ENCODE results near the gene NOL6. TPM values are rescaled to one million over a fixed set of nuclear protein-coding genes. Genes with fewer than 3 reads are reported as not detected.
A peak's percentile ranks its signal among the peaks of the same experiment; 100 is the strongest.

The NOL6 gene
- total and polyA plus RNA-seq, 2 of the 13 experiments (the other 11 are each of a cell fraction or from before 2014, with no cell fraction given) = 17.0 to 30.2 TPM

- TF ChIP-seq ZBTB33 (CRISPR knock-in tag; IDR thresholded peaks at IDR 0.05) = peak; percentile 94
- TF ChIP-seq, protein P1, sequence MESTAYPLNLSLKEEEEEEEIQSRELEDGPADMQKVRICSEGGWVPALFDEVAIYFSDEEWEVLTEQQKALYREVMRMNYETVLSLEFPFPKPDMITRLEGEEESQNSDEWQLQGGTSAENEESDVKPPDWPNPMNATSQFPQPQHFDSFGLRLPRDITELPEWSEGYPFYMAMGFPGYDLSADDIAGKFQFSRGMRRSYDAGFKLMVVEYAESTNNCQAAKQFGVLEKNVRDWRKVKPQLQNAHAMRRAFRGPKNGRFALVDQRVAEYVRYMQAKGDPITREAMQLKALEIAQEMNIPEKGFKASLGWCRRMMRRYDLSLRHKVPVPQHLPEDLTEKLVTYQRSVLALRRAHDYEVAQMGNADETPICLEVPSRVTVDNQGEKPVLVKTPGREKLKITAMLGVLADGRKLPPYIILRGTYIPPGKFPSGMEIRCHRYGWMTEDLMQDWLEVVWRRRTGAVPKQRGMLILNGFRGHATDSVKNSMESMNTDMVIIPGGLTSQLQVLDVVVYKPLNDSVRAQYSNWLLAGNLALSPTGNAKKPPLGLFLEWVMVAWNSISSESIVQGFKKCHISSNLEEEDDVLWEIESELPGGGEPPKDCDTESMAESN (CRISPR knock-in tag; conservative IDR thresholded peaks at IDR 0.05) = peak; percentile 96
- peak; percentile 87 for TF ChIP-seq NR2F2 (IDR thresholded peaks at IDR 0.05; ENCODE audit: borderline replicate concordance, low read depth)
- TF ChIP-seq ZSCAN31 (CRISPR knock-in tag; IDR thresholded peaks at IDR 0.05; ENCODE audit: low read depth) = peak; percentile 97
- TF ChIP-seq FOXA3 (CRISPR knock-in tag; IDR thresholded peaks at IDR 0.05) = peak; percentile 99
- TF ChIP-seq, protein P2, sequence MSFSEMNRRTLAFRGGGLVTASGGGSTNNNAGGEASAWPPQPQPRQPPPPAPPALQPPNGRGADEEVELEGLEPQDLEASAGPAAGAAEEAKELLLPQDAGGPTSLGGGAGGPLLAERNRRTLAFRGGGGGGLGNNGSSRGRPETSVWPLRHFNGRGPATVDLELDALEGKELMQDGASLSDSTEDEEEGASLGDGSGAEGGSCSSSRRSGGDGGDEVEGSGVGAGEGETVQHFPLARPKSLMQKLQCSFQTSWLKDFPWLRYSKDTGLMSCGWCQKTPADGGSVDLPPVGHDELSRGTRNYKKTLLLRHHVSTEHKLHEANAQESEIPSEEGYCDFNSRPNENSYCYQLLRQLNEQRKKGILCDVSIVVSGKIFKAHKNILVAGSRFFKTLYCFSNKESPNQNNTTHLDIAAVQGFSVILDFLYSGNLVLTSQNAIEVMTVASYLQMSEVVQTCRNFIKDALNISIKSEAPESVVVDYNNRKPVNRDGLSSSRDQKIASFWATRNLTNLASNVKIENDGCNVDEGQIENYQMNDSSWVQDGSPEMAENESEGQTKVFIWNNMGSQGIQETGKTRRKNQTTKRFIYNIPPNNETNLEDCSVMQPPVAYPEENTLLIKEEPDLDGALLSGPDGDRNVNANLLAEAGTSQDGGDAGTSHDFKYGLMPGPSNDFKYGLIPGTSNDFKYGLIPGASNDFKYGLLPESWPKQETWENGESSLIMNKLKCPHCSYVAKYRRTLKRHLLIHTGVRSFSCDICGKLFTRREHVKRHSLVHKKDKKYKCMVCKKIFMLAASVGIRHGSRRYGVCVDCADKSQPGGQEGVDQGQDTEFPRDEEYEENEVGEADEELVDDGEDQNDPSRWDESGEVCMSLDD (CRISPR knock-in tag; IDR thresholded peaks at IDR 0.05; ENCODE audit: borderline replicate concordance) = peak; percentile 79; the same call in 1 of the 2 replicates
- no peak for TF ChIP-seq LRRFIP1 (CRISPR knock-in tag; conservative IDR thresholded peaks at IDR 0.05)
- TF ChIP-seq ZNF879 (CRISPR knock-in tag; IDR thresholded peaks at IDR 0.05) = no peak
- TF ChIP-seq ZNF766 (CRISPR knock-in tag; IDR thresholded peaks at IDR 0.05; ENCODE audit: borderline replicate concordance) = peak; percentile 92
- peak; percentile 91 for TF ChIP-seq XRCC5 (optimal IDR thresholded peaks at IDR 0.05; ENCODE audit: low read length)
- TF ChIP-seq ZNF256 (CRISPR knock-in tag; conservative IDR thresholded peaks at IDR 0.05) = 0 out of 2 replicates have a peak, but pooled peaks have one; percentile 42
- peak; percentile 99 for TF ChIP-seq SOX13 (IDR thresholded peaks at IDR 0.05)
- peak in 1 of 2 experiments; percentile 100; a peak in 2 of 4 replicates for TF ChIP-seq SOX13 (CRISPR knock-in tag; conservative IDR thresholded peaks at IDR 0.05 in 1 of 2, IDR thresholded peaks at IDR 0.05 in 1 of 2)
- no peak for TF ChIP-seq HMGA1 (CRISPR knock-in tag; conservative IDR thresholded peaks at IDR 0.05)
- TF ChIP-seq CREB3 (CRISPR knock-in tag; IDR thresholded peaks at IDR 0.05) = no peak
- TF ChIP-seq MTERF4 (CRISPR knock-in tag; IDR thresholded peaks at IDR 0.05) = no peak
- peak; percentile 57 for TF ChIP-seq ZNF777 (CRISPR knock-in tag; IDR thresholded peaks at IDR 0.05)
- TF ChIP-seq ZNF747 (CRISPR knock-in tag; IDR thresholded peaks at IDR 0.05; ENCODE audit: borderline replicate concordance) = peak; percentile 95; the same call in 1 of the 2 replicates
- no peak for TF ChIP-seq ISX (CRISPR knock-in tag; conservative IDR thresholded peaks at IDR 0.05)
Measured at GRCh38 chr9:33415501-33416038, 58.2 kb downstream of the NOL6 start (continued).

All from HepG2 (cell line).